A549 (cell line): ENCODE results near the gene CNTNAP2. TPM values are rescaled to one million over a fixed set of nuclear protein-coding genes. Genes with fewer than 3 reads are reported as not detected.

Experiments
- ATAC-seq, 2 experiments: fragments of 200-7000 bp in 1 of 2; fragments of >200 bp in 1 of 2; cut with Nextera tagmentation in 1 of 2; cut with Tn5 transposase in 1 of 2; 3 replicates each; pipeline versions ENCODE4 v1.8.0 to v1.9.1; 2018 to 2020; ENCODE audit warnings: mild to moderate bottlenecking in 1 of 2, moderate library complexity in 1 of 2
- CTCF ChIA-PET: fragments of 300-600 bp; sonication (Branson Sonifier 250); formaldehyde crosslinking; extraction: SDS; loops from one replicate; lab custom pipeline; 2021; ENCODE audit warnings: antibody characterized with exemption, inconsistent platforms; lab: Yijun Ruan, JAX
- POLR2A ChIA-PET: fragments of 350-600 bp; formaldehyde crosslinking; extraction: SDS; loops from one replicate; lab custom pipeline; 2021; ENCODE audit warnings: antibody characterized with exemption, inconsistent platforms; lab: Yijun Ruan, JAX
- DNase-seq, 2 experiments: peaks; one replicate each; pipeline versions ENCODE4 v3.0.0 to v3.0.0-alpha.2; 2011 to 2016; ENCODE audit warnings: low read depth in 1 of 2, low spot score in 1 of 2
- FAIRE-seq: peaks from 2 replicates; lab custom pipeline; 2011; peaks lifted over from hg19 to GRCh38; lab: Jason Lieb, UNC
- H3K27ac ChIP-seq, 2 experiments: fragments of >200 bp; sonication (Bioruptor Twin); formaldehyde crosslinking; 3 replicates each; pipeline ENCODE4 v1.5.1; 2016 to 2017
- H3K4me1 ChIP-seq: fragments of >200 bp; sonication (Bioruptor Twin); formaldehyde crosslinking; 3 replicates; pipeline ENCODE4 v1.6.1; 2016
- H3K4me2 ChIP-seq: fragments of >200 bp; sonication (Bioruptor Twin); formaldehyde crosslinking; 3 replicates; pipeline ENCODE4 v1.6.1; 2016
- H3K4me3 ChIP-seq: fragments of >200 bp; sonication (Bioruptor Twin); formaldehyde crosslinking; 3 replicates; pipeline ENCODE4 v1.5.1; 2016
- H3K9me3 ChIP-seq: fragments of >200 bp; sonication (Bioruptor Twin); formaldehyde crosslinking; 3 replicates; pipeline ENCODE4 v1.6.1; 2016
- CBX2 ChIP-seq: fragments of 200-600 bp; sonication (generic); IDR thresholded peaks from 2 replicates; pipeline ENCODE4 v1.6.1; 2016; ENCODE audit warnings: low read depth, mild to moderate bottlenecking, borderline replicate concordance
- CTCF ChIP-seq: fragments of >200 bp; sonication (Bioruptor Twin); formaldehyde crosslinking; IDR thresholded peaks from 3 replicates; pipeline ENCODE4 v1.5.1; 2016
- EHMT2 ChIP-seq: fragments of 200-600 bp; sonication (generic); IDR thresholded peaks from 2 replicates; pipeline ENCODE4 v1.6.1; 2016; ENCODE audit warnings: antibody characterized with exemption, low read depth, mild to moderate bottlenecking, moderate library complexity
- ESRRA ChIP-seq: fragments of 150-350 bp; IDR thresholded peaks from 2 replicates; pipeline ENCODE4 v1.6.1; 2014; ENCODE audit warnings: mild to moderate bottlenecking, low read length, borderline replicate concordance
- JUNB ChIP-seq: fragments of >200 bp; sonication (Bioruptor Twin); formaldehyde crosslinking; IDR thresholded peaks from 2 replicates; pipeline ENCODE4 v1.6.1; 2016
- MAFK ChIP-seq: fragments of 450-650 bp; IDR thresholded peaks from 2 replicates; pipeline ENCODE4 v1.6.1; 2014; ENCODE audit not compliant: partially characterized antibody
- MAZ ChIP-seq: fragments of 150-350 bp; IDR thresholded peaks from 2 replicates; pipeline ENCODE4 v1.6.1; 2014; ENCODE audit warnings: antibody characterized with exemption, low read depth, low read length, borderline replicate concordance
- MYC ChIP-seq: IDR thresholded peaks from 2 replicates; pipeline ENCODE4 v1.6.1; 2012; ENCODE audit warnings: mild to moderate bottlenecking, inconsistent platforms, low read length, improper control_type of control experiment, borderline replicate concordance
- NR3C1 ChIP-seq: fragments of >200 bp; sonication (Bioruptor Twin); formaldehyde crosslinking; IDR thresholded peaks from 3 replicates; pipeline ENCODE4 v1.6.1; 2017
- RFX5 ChIP-seq: fragments of 450-650 bp; IDR thresholded peaks from 2 replicates; pipeline ENCODE4 v1.7.1; 2014; ENCODE audit warnings: antibody characterized with exemption, mild to moderate bottlenecking, moderate library complexity
- SMC3 ChIP-seq: fragments of >200 bp; sonication (Bioruptor Twin); formaldehyde crosslinking; IDR thresholded peaks from 3 replicates; pipeline ENCODE4 v1.6.1; 2018; ENCODE audit warnings: inconsistent platforms
- TP53 ChIP-seq: fragments of 250-450 bp; sonication (Bioruptor Pico); IDR thresholded peaks from 2 replicates; pipeline ENCODE4 v1.5.0; 2021; ENCODE audit warnings: mild to moderate bottlenecking, moderate library complexity
- ZNF302 ChIP-seq: fragments of 250-450 bp; sonication (Bioruptor Pico); IDR thresholded peaks from 2 replicates; pipeline ENCODE4 v1.9.0; 2021; ENCODE audit warnings: inconsistent platforms, mild to moderate bottlenecking, moderate library complexity
- WGBS: methylation state at CpG from one replicate; pipeline ENCODE4 v1.1.6; 2017; ENCODE audit errors: missing lambda C conversion rate; 5-methylcytosine and 5-hydroxymethylcytosine counted together
- polyA plus RNA-seq, 4 experiments: library from polyadenylated mRNA; depleted of rRNA in 3 of 4; stranded (reverse); fragments of >200 nt; fragmentation: RNase III in 1 of 4; extraction: RNeasy Plus Mini Kit Qiagen cat#74134 plus additional on column Dnase treatment in 1 of 4; gene quantifications; 2 replicates in 3 of 4; 3 replicates in 1 of 4; pipeline ENCODE4 v1.2.3, GENCODE V29; 2011 to 2017
- TF ChIP-seq, protein P1 (sequence below): fragments of >200 bp; sonication (Bioruptor Twin); formaldehyde crosslinking; IDR thresholded peaks from 3 replicates; pipeline ENCODE4 v1.6.1; 2016

Gene CNTNAP2
- polyA plus RNA-seq, 2 of the 4 experiments (the other 2 are of a cell fraction): 0.05 to 0.13 TPM

DNA sequence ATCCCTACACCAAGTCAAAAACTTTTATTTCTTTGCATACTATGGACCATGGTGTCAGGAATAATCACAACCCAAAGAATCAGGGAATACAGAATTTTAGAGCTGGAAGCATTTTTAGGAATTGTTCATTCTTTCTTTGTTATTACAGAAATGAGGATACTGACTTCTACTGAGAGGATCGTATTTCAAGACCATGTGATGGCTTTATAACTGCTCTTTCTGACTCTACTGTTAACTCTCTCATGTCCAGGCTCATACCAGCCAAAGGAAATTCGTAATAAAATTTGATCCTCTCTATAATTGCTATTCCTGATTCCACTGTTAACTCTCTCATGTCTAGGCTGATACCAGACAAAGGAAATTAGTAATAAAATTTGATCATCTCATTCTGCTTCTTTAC is 1423.1 kb downstream of the CNTNAP2 start:
- CTCF ChIA-PET: no interaction called here
- TF ChIP-seq MYC: no peak
- TF ChIP-seq, all 56 proteins: peak for 0
- H3K4me3 ChIP-seq: no peak overlapping the region
- H3K27ac ChIP-seq: no peak overlapping the region
- no peaks in the 10 kb centered on the region for H3K4me1 ChIP-seq
- FAIRE-seq (no peak), ATAC-seq (no peak), DNase-seq (no peak)
- no peak overlapping the region for H3K4me2 ChIP-seq
- H3K9me3 ChIP-seq: no peaks in the 10 kb centered on the region; the same call in 2 of the 3 replicates
- POLR2A ChIA-PET: no interaction called here
- 9% methylated on average over 2 of the region's 2 CpGs for WGBS

- no peak overlapping the region for H3K27ac ChIP-seq
- no peak overlapping the region for H3K4me2 ChIP-seq
- ChIA-PET CTCF (no interaction called here), POLR2A (no interaction called here)
- H3K4me1 ChIP-seq: no peaks in the 10 kb centered on the region
- WGBS: 41% methylated on average over 6 of the region's 6 CpGs
- no peak for TF ChIP-seq ZNF302
- TF ChIP-seq ESRRA: no peak
- no peak for TF ChIP-seq CBX2
- peak; percentile 38 for TF ChIP-seq MAFK
- DNase-seq: no peak
- FAIRE-seq: no peak
- no peak for ATAC-seq
- no peaks in the 10 kb centered on the region; the same call in 1 of the 3 replicates for H3K9me3 ChIP-seq
- no peak overlapping the region for H3K4me3 ChIP-seq
Observed at GRCh38 chr7:147540743-147541142, 1424.1 kb downstream of the CNTNAP2 start.

DNA sequence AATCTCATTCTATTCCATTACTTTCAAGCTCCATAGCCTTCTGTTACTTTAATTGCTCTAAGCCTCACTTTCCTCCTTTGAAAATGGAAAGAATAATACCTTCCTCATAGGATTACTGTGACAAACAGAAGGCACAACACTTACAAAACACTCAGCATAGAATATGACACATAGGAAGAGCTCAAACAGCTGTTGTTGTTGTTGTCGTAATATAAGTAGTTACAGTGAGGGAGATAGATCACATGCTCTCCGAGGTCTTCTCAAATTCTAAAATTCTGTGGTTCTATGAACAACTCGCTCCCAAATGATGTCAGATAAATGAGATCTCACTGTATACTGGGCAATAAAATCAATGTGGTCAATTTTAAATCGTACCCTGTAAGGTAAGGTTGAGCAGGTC is 1424.7 kb downstream of the CNTNAP2 start:
- TF ChIP-seq SMC3 (no peak), TP53 (CRISPR knock-in tag) (no peak), EHMT2 (no peak), MAZ (no peak), NR3C1 (no peak)
- Histone ChIP-seq H3K4me2 (no peak overlapping the region), H3K4me3 (no peak overlapping the region), H3K4me1 (no peaks in the 10 kb centered on the region), H3K9me3 (no peaks in the 10 kb centered on the region; the same call in 1 of the 3 replicates), H3K27ac (no peak overlapping the region)
- no peak for FAIRE-seq
- DNase-seq: no peak
- CTCF ChIA-PET: no interaction called here
- POLR2A ChIA-PET: no interaction called here
- no peak for ATAC-seq
- 28% methylated on average over 4 of the region's 4 CpGs for WGBS

DNA sequence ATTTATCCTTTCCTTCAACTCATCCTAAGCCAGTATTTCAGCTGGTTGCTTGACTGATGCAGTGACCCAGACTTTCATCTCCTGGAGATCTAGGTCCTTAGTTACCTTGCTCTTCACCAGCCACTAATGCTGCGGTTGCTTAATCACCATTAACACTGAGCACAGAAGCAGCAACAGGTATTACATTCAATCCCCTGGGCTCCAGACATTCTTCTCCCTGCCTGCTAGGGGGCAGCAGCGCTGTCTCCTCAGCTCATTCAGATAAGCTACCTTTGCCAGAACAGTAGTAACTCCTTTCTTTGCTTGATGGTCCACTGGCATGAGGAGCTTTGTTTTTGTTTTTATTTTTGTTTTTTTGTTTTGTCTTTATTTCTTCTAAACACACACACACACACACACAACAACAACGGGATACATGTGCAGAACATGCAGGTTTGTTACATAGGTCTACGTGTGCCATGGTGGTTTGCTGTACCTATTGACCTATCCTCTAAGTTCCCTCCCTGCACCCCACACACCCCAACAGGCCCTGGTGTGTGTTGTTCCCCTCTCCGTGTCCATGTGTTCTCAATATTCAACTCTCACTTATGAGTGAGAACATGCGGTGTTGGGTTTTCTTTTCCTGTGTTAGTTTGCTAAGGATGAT is 1430.8 kb downstream of the CNTNAP2 start:
- WGBS: 45% methylated on average over 6 of the region's 6 CpGs
- no peak overlapping the region for H3K4me3 ChIP-seq
- ChIA-PET CTCF (interaction anchor here (1.0 to 1.3 kb wide), 2 partner anchors 10 to 11 kb away, joined by 3 to 5 read pairs; no protein-coding TSS in a partner anchor), POLR2A (no interaction called here)
- H3K27ac ChIP-seq: no peak overlapping the region
- TF ChIP-seq CTCF (0 out of 3 replicates have a peak, but pooled peaks have one; percentile 5), JUNB (no peak), RFX5 (no peak)
- TF ChIP-seq, protein P1, sequence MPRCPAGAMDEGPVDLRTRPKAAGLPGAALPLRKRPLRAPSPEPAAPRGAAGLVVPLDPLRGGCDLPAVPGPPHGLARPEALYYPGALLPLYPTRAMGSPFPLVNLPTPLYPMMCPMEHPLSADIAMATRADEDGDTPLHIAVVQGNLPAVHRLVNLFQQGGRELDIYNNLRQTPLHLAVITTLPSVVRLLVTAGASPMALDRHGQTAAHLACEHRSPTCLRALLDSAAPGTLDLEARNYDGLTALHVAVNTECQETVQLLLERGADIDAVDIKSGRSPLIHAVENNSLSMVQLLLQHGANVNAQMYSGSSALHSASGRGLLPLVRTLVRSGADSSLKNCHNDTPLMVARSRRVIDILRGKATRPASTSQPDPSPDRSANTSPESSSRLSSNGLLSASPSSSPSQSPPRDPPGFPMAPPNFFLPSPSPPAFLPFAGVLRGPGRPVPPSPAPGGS: no peak
- ATAC-seq (peak in 1 of 2 experiments; percentile 51; a peak in 1 of 6 replicates), FAIRE-seq (no peak), DNase-seq (peak in 1 of 2 experiments; percentile 28)
- H3K4me2 ChIP-seq: no peak overlapping the region
- H3K9me3 ChIP-seq: no peaks in the 10 kb centered on the region; the same call in none of the 3 replicates
- no peaks in the 10 kb centered on the region for H3K4me1 ChIP-seq
